NB4 (cell line): ENCODE data around the gene KRI1.

Experiments used
- CTCF ChIP-seq: IDR thresholded peaks from one replicate; pipeline ENCODE4 v1.5.1; 2012; ENCODE audit warnings: low read depth, low read length
- POLR2A ChIP-seq: IDR thresholded peaks from 2 replicates; pipeline ENCODE4 v1.6.1; 2011; ENCODE audit warnings: mild to moderate bottlenecking; ENCODE audit not compliant: insufficient read length; ENCODE audit errors: extremely low read depth
- TF ChIP-seq, protein P1 (sequence below): IDR thresholded peaks from 2 replicates; pipeline ENCODE4 v1.6.1; 2011; ENCODE audit warnings: low read depth, low read length

DNA sequence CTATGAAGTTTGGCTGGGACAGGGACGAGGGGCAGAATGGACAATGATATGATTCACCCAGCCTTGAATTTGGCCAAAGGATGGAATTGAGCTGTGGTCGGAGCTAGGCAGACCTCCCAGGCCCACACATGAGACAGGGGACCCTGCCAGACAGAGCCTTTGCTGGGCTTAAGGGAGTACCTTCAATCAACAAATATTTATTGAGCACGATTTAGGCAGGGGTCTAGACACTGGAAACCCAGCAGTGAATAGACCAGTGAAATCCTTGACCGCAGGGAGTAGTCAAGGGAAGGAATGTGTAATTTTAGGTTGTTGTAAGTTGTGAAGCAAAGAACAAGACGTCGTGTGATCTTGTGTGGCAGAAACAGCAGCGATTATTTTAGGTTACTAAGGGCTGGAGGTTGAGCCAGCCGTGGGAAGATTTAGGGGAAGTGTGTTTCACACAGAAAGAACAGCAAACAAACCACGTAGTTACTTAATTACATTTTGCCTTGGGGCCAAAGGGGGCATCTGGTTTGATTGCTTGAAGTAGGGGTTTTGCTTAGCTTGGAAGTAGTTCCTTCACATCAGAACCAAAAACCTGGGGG lies 38.2 kb upstream of the KRI1 start:
- TF ChIP-seq CTCF, result no peak
- TF ChIP-seq POLR2A, result no peak
- TF ChIP-seq, protein P1, sequence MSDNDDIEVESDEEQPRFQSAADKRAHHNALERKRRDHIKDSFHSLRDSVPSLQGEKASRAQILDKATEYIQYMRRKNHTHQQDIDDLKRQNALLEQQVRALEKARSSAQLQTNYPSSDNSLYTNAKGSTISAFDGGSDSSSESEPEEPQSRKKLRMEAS, result no peak
